Ovary (tissue), 9 donors: ENCODE measurements around the gene KCNG2. TPM values are rescaled to one million over a fixed set of nuclear protein-coding genes. Genes with fewer than 3 reads are reported as not detected.

Source experiments
- DNase-seq, 5 donors: peaks; one replicate each; pipeline ENCODE4 v3.0.0-alpha.2; 2019 to 2020
- H3K27ac ChIP-seq, 2 donors: fragments of 200-600 bp; one replicate each; pipeline versions ENCODE4 v1.5.1 to v1.8.0; 2019 to 2022
- H3K27me3 ChIP-seq: fragments of 200-600 bp; one replicate; pipeline ENCODE4 v1.8.0; 2022
- H3K36me3 ChIP-seq: fragments of 200-600 bp; sonication (generic); one replicate; pipeline ENCODE4 v1.5.1; 2019
- H3K4me1 ChIP-seq: one replicate; pipeline ENCODE4 v1.8.1; 2013; ENCODE audit warnings: mild to moderate bottlenecking, moderate library complexity; ENCODE audit not compliant: insufficient read depth
- H3K4me3 ChIP-seq: fragments of 200-600 bp; sonication (generic); one replicate; pipeline ENCODE4 v1.5.1; 2017
- H3K9me3 ChIP-seq, 2 donors: fragments of 200-600 bp in 1 of 2; sonication (generic) in 1 of 2; one replicate each; pipeline versions ENCODE4 v1.5.1 to v1.8.1; 2013 to 2019; ENCODE audit warnings: mild to moderate bottlenecking in 1 of 2, moderate library complexity in 1 of 2
- CTCF ChIP-seq, 3 donors: fragments of 450-650 bp in 2 of 3; fragments of 200-600 bp in 1 of 3; IDR thresholded peaks; one replicate each; pipeline versions ENCODE4 v1.5.1 to v1.8.0; 2016 to 2022; ENCODE audit warnings: antibody characterized with exemption in 3 of 3, mild to moderate bottlenecking in 1 of 3
- EP300 ChIP-seq: sonication (generic); formaldehyde crosslinking; IDR thresholded peaks from one replicate; pipeline ENCODE4 v1.6.1; 2017; ENCODE audit warnings: antibody characterized with exemption
- POLR2A ChIP-seq: fragments of 450-650 bp; IDR thresholded peaks from one replicate; pipeline ENCODE4 v1.6.1; 2017; ENCODE audit warnings: antibody characterized with exemption, mild to moderate bottlenecking, moderate library complexity
- WGBS, 3 donors: extraction: QIAGEN DNeasy Blood & Tissue Kit in 1 of 3; methylation state at CpG; one replicate each; pipeline versions ENCODE4 v1.1.5 to v1.1.7; 2013 to 2017; 5-methylcytosine and 5-hydroxymethylcytosine counted together
- intact Hi-C, 4 donors: fragments of 100-400 bp; cut with DNase I; formaldehyde crosslinking; loops; one replicate each; pipeline versions ENCODE4 v1.11.0 to v1.15.1; 2022 to 2023
- polyA plus RNA-seq, 2 donors: library from polyadenylated mRNA; stranded (reverse); fragments of 200-250 nt in 1 of 2; fragments of 350-450 nt in 1 of 2; fragmentation: Illumina TruSeq in 1 of 2; extraction: RNeasy Lipid Tissue Mini Kit (QIAGEN cat#74804) in 1 of 2; gene quantifications; one replicate each; pipeline ENCODE4 v1.2.3, GENCODE V29; 2013 to 2014
- total RNA-seq, 7 donors: library from RNA; depleted of rRNA in 2 of 7; stranded (reverse); fragments of >200 nt in 2 of 7; fragmentation: NEBNext Ultra II Directional in 3 of 7; extraction: Animal tissue kit (Norgen Biotek cat#: 25700) in 3 of 7; gene quantifications; one replicate each; pipeline versions ENCODE4 v1.1.0 to v1.2.4, GENCODE V29; 2016 to 2023
- donor health status: DM: no; HTN: no; CAD: no; lungs with moderate emphysema.
- donor health status: DM: no; HTN: no; CAD: no.
- donor health status: Bipolar disorder and iron deficiency.
- donor health status: DM: yes; HTN: yes; CAD: no.
- donor health status: DM: no; HTN: no; CAD: no.
- donor health status: DM: yes; HTN: yes; CAD: no.

The KCNG2 gene
- total and polyA plus RNA-seq, 9 donors = 0.10 to 0.80 (median 0.21) TPM; not detected in 3

GRCh38 chr18:79786786-79787526 is 10.8 kb upstream of the KCNG2 start:
- intact Hi-C loops = no loop called here

GRCh38 chr18:79787527-79787864 is 10.2 kb upstream of the KCNG2 start:
- 70 to 78% (median 77%) methylated on average over 16 of the region's 16 CpGs for WGBS, 3 donors
- DNase-seq = no peak
- intact Hi-C loops = no loop called here
- Histone ChIP-seq H3K27me3 (no peaks in the 10 kb centered on the region), H3K36me3 (no peaks in the 10 kb centered on the region), H3K4me1 (no peaks in the 10 kb centered on the region), H3K27ac (no peak overlapping the region), H3K4me3 (no peak overlapping the region), H3K9me3 (no peaks in the 10 kb centered on the region)
- no peak for TF ChIP-seq CTCF (IDR thresholded peaks at IDR 0.05)
- no peak for TF ChIP-seq EP300
- TF ChIP-seq POLR2A = no peak

More at GRCh38 chr18:79786786-79787526, 10.8 kb upstream of the KCNG2 start:
- DNase-seq = no peak
- H3K9me3 ChIP-seq = no peaks in the 10 kb centered on the region
- 78 to 80% (median 79%) methylated on average over 22 of the region's 22 CpGs for WGBS, 3 donors
- H3K4me3 ChIP-seq = no peak overlapping the region
- H3K27ac ChIP-seq = no peak overlapping the region
- H3K4me1 ChIP-seq = no peaks in the 10 kb centered on the region
- H3K27me3 ChIP-seq = no peaks in the 10 kb centered on the region
- H3K36me3 ChIP-seq = no peaks in the 10 kb centered on the region
- TF ChIP-seq POLR2A (no peak), CTCF (IDR thresholded peaks at IDR 0.05) (no peak), EP300 (no peak)

DNA sequence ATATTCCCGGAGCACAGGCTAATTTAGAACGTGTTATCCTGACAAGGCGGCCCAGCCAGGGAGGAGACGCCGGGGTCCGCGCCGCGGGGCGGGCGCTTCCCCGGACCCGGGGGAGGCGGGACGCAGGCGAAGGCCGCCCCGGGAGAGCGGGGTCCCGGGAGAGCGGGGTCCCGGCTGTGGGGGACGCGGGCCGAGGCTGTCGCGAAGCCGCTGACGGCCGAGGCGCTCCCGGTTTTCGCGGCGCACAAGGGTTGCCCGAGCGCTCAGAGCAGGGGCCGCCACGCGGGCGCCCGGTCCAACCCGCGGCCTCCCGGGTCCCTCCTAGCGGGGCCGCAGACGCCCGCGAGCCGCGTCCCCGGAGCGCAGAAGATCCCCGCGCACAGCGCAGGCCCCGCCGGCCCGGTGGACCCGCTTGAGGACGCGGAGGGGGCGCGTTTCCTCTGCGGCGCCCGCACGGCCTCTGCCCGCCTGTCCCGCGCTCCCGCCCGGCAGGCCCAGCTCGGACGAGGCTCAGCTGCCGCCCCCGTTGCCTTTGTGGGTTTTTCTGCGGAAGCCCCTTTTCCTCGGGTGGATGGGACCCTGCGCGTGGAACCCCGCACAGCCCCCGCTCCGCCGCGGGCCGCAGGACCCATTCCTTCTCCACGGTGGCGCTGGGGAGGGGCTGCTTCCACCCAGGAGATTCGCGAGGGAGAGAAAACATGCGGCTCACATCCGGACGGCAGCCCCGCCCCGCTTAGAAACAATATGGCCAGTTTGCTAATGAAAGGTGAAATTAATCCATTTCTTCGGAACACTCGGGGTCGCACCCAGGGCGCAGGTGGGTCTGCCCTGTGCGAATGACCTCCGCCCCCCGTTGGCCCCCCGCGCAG is 9.6 kb upstream of the KCNG2 start:
- Histone ChIP-seq H3K27ac (no peak overlapping the region), H3K27me3 (no peaks in the 10 kb centered on the region), H3K4me1 (no peaks in the 10 kb centered on the region), H3K9me3 (no peaks in the 10 kb centered on the region), H3K4me3 (no peak overlapping the region), H3K36me3 (no peaks in the 10 kb centered on the region)
- intact Hi-C loops = no loop called here
- WGBS, 3 donors = 2 to 7% (median 3%) methylated on average over 83 to 106 of the region's 106 CpGs
- peak in 1 of 5 donors; percentile 3 for DNase-seq
- no peak for TF ChIP-seq POLR2A
- no peak for TF ChIP-seq CTCF (IDR thresholded peaks at IDR 0.05)

DNA sequence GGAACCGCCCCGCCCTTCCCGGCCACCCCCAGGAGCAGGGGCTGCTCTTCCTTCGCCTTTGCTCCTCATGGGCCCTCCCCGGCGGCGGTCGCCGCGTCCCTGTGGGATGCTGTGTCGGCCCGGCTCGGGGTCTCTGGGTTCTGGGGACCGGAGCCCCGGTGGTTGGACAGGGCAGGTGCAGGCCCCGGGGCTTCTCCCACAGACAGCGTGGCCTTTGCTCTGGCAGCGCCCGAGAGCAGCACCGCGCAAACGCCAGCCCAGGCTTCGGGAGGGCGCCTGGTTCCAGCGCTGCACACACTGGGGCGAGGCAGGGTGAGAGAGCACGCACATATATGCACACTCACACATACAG is 9.0 kb upstream of the KCNG2 start:
- 36 to 62% (median 56%) methylated on average over 13 to 27 of the region's 27 CpGs for WGBS, 3 donors
- no peaks in the 10 kb centered on the region for H3K9me3 ChIP-seq
- no peak for DNase-seq
- no peaks in the 10 kb centered on the region for H3K4me1 ChIP-seq
- H3K27me3 ChIP-seq = no peaks in the 10 kb centered on the region
- H3K36me3 ChIP-seq = no peaks in the 10 kb centered on the region
- no peak for TF ChIP-seq EP300
- intact Hi-C loops = no loop called here
- no peak overlapping the region for H3K27ac ChIP-seq
- H3K4me3 ChIP-seq = no peak overlapping the region
